ENCODE data around the gene TIGD1. TPM values are rescaled to one million over a fixed set of nuclear protein-coding genes. Genes with fewer than 3 reads are reported as not detected.

The TIGD1 gene
- total RNA-seq, 1 experiment from 2014 or later: 5.1 TPM

DNA sequence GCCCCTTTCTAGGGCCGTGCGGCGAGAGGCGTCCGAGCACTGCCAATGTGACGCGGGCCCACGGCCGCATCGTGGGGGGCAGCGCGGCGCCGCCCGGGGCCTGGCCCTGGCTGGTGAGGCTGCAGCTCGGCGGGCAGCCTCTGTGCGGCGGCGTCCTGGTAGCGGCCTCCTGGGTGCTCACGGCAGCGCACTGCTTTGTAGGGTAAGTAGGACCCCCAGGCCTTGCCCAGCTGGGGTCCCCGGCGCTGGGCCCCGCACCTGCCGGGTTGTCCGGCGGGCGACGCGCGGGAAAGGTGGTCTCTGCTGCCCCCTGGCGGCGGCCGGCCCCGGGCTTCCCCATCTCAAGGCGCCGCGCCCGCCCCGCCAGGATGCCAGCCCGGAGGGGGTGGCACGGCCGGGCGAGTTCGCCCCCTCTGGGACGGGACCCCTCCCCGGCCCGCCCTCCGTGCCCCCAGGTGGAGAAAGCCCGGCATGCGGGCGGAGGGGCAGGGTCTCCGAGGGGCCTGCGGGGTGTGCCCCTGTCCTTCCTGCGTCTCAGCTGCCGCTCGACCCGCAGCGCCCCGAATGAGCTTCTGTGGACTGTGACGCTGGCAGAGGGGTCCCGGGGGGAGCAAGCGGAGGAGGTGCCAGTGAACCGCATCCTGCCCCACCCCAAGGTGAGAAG is 28.3 kb downstream of the TIGD1 start:
- POLR2A ChIA-PET: no interaction called here
- DNase-seq (ENCODE audit: low read depth, low spot score) (no peak), ATAC-seq (peak; percentile 58)
- Histone ChIP-seq H3K27me3 (ENCODE audit: control insufficient read depth, insufficient read depth, low read length) (no peaks in the 10 kb centered on the region), H3K4me1 (ENCODE audit: control insufficient read depth, insufficient read depth, low read length) (peaks cover 6% of the 10 kb centered on the region; the same call in 1 of the 2 replicates), H3K4me3 (ENCODE audit: low read depth in 2 of 2, low read length in 2 of 2) (0 out of 4 replicates have a peak overlapping the region, but pooled peaks of 1 of the 2 experiments have one; percentile 11), H3K9me3 (ENCODE audit: control insufficient read depth, insufficient read depth, low read depth, low read length) (no peaks in the 10 kb centered on the region), H3K36me3 (ENCODE audit: control insufficient read depth, insufficient read depth, low read length) (no peaks in the 10 kb centered on the region), H3K27ac (ENCODE audit: low read length) (no peak overlapping the region)
- CTCF ChIA-PET: interaction anchor here (0.5 to 1.9 kb wide), 4 partner anchors 20 to 75 kb away, joined by 3 to 7 read pairs (median 4); no protein-coding TSS in a partner anchor
- in situ Hi-C loops (cut with HindIII; ENCODE audit: low pct_unique_long_range_greater_than_20kb, low sequenced_read_pairs): no loop called here
- no peak for TF ChIP-seq REST (IDR thresholded peaks at IDR 0.05; ENCODE audit: insufficient read depth in 1 of 2, low read depth in 2 of 2, low read length in 1 of 2)
- TF ChIP-seq SIN3A (IDR thresholded peaks at IDR 0.05; ENCODE audit: borderline replicate concordance, insufficient read depth, low read depth, low read length): no peak
- no peak for TF ChIP-seq POLR2AphosphoS5 (IDR thresholded peaks at IDR 0.05; ENCODE audit: low read depth, low read length)
- TF ChIP-seq CTCF (IDR thresholded peaks at IDR 0.05): peak; percentile 96
- BruUV-seq (replicated peaks): no TSS peak
- intact Hi-C loops (cut with micrococcal nuclease; ENCODE audit: unreplicated experiment): loop anchor here (2.0 to 10.0 kb wide), 3 partner anchors 75 to 617 kb away; no protein-coding TSS in a partner anchor

DNA sequence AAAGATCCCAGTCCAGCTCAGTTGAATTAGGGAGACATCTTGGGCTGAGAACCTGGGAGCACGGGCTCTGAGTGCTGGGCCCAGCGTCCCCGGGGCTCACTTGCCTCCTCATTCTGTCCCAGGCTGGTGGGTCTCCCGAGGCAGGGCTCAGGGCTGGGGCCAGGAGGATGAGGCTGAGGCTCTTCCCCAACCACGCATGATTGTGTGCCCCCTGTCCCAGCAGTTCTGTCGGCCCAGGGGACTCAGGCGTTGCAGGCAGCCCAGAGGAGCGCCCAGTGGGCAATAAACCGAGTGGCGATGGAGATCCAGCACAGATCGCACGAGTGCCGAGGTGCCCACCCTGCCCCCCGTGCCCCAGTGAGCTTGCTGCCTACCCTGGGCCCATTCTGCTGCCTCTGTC is 29.3 kb downstream of the TIGD1 start:
- ATAC-seq: no peak
- Histone ChIP-seq H3K4me3 (ENCODE audit: low read depth in 2 of 2, low read length in 2 of 2) (no peak overlapping the region), H3K27ac (ENCODE audit: low read length) (no peak overlapping the region), H3K9me3 (ENCODE audit: control insufficient read depth, insufficient read depth, low read depth, low read length) (no peaks in the 10 kb centered on the region), H3K36me3 (ENCODE audit: control insufficient read depth, insufficient read depth, low read length) (no peaks in the 10 kb centered on the region), H3K27me3 (ENCODE audit: control insufficient read depth, insufficient read depth, low read length) (no peaks in the 10 kb centered on the region), H3K4me1 (ENCODE audit: control insufficient read depth, insufficient read depth, low read length) (peaks cover 6% of the 10 kb centered on the region; the same call in 1 of the 2 replicates)
- BruUV-seq (replicated peaks): no TSS peak
- in situ Hi-C loops (cut with HindIII; ENCODE audit: low pct_unique_long_range_greater_than_20kb, low sequenced_read_pairs): no loop called here
- no peak for DNase-seq (ENCODE audit: low read depth, low spot score)
- POLR2A ChIA-PET: no interaction called here
- intact Hi-C loops (cut with micrococcal nuclease; ENCODE audit: unreplicated experiment): loop anchor here (10.0 kb wide), 2 partner anchors 176 to 616 kb away; no protein-coding TSS in a partner anchor
- TF ChIP-seq CTCF (IDR thresholded peaks at IDR 0.05): no peak
- no peak for TF ChIP-seq TCF7L2 (IDR thresholded peaks at IDR 0.05; ENCODE audit: low read depth, low read length)
- CTCF ChIA-PET: interaction anchor here (0.5 to 0.9 kb wide), 2 partner anchors 74 to 473 kb away, joined by 3 read pairs; no protein-coding TSS in a partner anchor
